Cortex of kidney (tissue), 1 donor: ENCODE data around the gene ANK2.
"Not testable (repeated sequence)": the region's sequence is repeated elsewhere in the genome, so short reads cannot be mapped to it uniquely, and the experiment has no call there.

Experiments
- DNase-seq: peaks from one replicate; lab custom pipeline; 2025; lab: John Stamatoyannopoulos, UW

ANK2 gene

DNA sequence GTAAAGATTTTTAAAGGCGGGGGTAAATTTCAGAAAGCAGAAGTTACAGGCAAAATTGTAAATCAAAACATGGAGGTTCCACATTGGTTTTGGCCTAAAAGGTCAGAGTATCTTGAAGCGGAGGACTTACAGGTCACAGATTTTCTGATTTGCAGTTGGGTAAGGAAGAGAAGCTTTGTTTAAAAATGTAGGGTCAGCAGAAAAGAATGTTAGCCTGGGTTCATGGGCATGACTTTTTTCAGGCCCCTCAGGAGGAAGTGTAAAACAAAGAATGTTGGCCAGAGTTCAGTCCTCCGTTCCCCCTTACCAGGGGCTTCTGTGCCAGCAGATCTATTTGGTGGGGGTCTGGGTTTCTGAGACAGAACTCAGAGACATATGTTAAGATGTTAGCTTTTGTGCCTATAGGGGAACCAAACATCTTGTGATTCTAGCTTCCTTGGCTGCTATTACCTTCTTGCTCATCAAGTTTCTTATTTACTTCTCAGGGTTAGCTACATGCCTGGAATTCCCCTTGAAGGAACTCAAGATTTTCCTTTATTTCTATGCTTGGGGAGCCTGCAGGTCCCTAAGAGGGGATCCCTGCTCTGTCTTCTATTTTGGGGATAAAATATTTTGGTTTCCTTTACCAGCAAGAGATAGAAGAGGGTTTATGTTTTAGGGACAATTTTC is 160.3 kb downstream of the ANK2 start:
- no peak for DNase-seq

DNA sequence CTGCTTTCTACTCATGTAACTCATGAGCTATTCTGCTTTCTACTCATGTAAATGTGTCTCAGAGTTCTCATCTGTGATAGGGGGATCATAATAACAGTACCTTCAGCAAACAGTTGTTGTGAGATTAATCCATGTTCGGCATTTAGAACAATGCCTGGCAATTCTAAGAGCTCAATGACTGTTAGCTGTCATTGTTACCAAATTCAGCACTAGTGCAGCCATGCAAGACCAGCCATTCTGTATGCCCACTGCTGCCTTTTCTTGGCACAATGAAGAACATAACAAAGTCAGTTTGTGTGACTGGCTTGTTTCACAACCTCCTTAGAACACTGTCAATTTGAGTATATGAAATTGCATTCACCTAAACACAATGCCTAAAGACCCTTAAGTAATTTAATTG is 163.2 kb downstream of the ANK2 start:
- no peak for DNase-seq

DNA sequence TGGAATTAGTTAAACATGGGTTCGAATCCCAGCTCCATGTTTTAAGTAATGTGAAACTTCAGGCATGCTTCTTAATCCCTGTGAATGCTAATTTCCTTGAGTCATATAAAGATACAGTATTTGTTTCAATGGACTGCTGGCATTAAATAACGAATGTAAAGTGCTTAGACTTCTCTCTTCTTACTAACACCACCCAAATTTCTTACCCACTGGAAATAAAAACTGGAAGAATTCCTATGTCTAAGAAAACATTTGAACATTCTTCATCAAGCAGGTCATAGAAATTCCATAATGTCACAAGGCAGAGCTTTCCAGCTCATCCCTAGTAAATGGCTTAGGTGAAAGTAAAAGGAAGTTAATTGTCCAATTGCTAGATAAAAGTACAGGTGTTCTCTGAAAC is 172.5 kb downstream of the ANK2 start:
- no peak for DNase-seq

DNA sequence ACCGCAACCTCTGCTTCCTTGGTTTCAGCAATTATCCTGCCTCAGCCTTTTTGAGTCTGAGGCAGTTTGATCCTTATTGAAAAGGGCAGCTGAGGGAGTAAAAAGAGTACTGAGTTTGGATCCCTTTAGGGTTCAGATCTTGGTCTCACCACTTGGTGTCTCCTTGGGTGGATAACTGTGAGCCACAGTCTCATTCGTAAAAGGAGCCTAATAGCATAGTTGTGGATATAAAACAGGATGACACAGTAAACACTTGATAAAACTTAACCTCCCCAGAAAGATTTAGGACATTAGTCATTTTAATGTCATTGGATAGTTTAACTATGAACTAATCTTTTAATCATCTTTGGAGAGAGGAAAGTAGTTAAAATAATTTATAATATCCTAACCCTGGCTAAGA is 173.0 kb downstream of the ANK2 start:
- no peak for DNase-seq

DNA sequence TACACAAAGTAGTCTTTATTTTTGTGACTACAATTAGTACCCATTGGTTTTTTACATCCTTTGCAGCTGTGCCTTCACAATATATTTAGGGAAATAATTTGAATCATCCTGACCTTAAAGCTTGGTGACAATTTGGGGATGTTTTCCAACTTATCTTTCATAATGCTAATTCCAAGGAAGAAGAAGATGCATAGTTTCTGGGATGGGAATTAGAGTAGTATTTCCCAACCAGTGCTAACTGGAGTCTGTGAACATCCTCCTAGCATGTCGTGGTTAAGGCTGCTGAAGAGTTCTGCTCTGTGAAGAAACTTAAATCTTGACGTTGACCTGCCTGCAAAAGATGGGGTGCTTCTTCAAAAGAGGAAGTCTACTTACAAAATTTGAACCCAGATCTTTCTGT is 173.5 kb downstream of the ANK2 start:
- no peak for DNase-seq

DNA sequence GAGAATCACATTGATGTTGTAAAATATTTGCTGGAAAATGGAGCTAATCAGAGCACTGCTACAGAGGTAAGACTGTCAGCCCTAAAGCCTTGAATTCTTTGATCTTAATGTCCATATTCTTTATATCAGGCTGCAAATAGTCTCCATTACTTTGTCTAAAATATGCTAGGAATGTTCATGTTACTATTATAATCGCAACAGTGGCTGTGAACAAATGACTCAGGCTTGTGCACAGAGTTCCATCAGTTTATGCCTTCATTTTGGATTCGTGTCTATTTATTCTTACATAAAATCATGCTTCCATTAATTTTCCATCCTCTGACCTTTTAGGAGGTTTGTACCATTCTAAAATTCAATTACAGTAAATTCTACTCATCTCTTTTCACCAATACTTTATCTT is 182.7 kb downstream of the ANK2 start:
- no peak for DNase-seq

DNA sequence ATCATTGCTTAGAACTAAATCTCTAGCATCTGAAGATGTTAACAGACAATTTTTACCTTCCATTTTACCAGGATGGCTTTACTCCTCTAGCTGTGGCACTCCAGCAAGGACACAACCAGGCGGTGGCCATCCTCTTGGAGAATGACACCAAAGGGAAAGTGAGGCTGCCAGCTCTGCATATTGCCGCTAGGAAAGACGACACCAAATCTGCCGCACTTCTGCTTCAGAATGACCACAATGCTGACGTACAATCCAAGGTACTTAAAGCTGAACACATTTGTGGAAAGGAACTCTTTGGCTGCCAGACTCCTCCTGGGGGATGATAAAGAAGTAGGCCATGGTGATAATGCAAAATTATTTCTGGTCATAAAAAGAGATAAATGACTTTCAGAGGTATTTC is 187.5 kb downstream of the ANK2 start:
- DNase-seq = no peak

DNA sequence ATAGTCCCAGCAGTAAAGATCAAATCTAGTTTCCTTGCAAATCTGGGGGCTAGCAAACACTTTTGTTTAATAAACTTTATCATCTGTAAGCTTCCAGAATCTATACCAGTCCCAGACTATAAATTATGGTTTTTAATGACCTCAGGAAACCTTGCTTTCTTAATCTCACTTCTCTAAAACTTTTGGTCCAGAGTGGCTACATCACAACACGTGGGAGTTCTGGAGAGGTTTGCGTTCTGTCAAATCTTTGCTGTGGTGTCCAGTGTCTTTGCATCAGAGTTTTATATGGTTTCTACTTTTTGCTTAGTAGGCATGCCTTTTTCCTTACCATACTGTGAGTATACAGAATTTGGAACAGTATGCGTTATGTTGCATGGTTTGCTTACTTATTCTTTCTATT is 193.9 kb downstream of the ANK2 start:
- no peak for DNase-seq

DNA sequence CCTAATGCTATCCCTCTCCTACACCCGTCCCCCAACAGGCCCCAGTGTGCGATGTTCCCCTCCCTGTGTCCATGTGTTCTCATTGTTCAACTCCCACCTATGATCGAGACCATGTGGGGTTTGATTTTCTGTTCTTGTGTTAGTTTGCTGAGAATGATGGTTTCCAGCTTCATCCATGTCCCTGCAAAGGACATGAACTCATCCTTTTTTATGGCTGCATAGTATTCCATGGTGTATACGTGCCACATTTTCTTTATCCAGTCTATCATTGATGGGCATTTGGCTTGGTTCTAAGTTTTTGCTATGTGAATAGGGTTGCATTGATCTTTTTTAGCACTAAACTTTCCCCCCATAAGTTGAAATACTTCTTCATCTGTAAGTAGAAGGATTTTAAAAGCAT is 195.3 kb downstream of the ANK2 start:
- not testable (repeated sequence) for DNase-seq

DNA sequence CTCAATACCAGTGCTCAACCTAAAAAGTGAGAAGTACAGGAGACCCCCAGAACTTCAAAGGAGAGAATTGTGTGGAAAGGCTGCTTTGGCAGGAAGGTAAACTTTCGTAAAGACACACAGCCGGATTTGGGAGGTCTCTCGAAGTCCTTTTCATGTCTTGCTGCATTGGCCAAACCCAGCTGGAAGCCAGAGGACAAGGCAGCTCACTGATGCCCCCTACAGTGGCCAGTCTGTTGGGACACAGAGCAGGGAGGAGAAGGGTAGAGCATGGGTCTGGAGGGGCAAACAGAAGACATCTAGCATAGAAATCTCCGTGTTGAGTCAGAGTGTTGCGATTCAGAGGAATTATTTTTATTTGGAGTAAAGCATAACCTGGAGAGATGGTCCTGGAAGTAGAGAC is 198.9 kb downstream of the ANK2 start:
- no peak for DNase-seq

DNA sequence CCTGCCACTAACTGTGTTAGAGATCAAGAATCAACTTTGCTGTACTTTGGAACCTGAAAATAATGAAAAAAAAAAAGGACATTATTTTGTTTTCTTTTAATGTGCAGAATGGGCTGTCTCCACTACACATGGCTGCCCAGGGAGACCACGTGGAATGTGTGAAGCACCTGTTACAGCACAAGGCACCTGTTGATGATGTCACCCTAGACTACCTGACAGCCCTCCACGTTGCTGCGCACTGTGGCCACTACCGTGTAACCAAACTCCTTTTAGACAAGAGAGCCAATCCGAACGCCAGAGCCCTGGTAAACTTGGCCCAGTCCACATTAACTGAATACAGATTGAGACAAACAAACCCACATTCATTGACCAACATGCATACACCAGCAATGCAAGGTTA is 206.2 kb downstream of the ANK2 start:
- no peak for DNase-seq

DNA sequence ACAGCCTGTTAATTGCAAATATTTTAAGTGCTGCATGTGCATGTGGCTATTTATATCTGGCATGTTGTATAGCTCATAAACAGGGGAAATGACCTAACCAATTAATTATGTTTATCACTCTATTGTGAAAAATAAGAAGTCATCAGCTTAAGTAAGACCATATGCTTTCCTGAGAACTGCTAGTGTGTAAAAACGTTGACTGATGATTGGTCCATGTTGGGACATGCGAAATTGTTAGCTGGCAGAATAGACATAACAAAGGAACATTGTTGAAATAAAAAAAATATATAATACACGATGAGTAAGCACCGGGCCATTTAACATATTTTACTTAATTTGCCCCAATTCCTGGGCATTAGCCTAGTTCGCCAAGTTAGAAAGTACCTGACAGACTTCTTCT is 207.5 kb downstream of the ANK2 start:
- DNase-seq = no peak

DNA sequence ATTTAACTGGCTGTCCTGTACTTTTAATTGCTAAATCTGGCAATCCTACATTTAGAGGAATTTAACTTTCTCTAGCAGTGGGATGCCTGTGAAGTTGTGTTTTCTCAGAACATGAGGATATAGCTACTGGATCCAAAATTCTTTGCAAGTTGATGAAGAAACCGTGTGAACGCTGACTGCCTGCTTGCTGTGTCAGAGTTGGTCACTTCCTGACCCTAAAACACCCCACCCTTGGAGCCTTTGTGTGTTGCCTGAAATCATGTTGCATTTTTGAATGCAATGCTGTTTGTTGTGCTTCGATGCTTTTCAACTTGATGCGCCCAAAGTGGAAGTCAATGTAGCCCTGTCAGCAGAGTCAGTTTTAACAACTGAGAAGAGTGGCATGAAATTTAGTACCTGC is 211.2 kb downstream of the ANK2 start:
- DNase-seq = no peak

DNA sequence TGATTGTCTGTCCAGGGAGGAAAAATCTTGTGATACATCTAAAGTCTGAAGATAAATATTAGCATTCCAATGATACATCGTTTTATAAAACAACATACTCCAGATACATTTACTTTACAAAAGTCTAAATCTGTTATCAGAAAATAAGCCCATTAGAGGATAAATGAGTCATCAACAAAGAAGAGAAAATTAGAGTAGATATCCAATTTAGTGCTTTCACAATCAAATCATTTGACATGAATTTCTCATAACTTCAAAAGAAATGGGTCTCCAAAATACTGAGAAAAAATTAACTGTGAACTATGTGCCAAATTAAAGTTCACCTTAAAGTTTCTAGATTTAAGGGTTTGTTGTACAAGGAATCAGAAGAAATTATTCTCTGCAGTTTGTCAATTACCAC is 213.8 kb downstream of the ANK2 start:
- DNase-seq = no peak

DNA sequence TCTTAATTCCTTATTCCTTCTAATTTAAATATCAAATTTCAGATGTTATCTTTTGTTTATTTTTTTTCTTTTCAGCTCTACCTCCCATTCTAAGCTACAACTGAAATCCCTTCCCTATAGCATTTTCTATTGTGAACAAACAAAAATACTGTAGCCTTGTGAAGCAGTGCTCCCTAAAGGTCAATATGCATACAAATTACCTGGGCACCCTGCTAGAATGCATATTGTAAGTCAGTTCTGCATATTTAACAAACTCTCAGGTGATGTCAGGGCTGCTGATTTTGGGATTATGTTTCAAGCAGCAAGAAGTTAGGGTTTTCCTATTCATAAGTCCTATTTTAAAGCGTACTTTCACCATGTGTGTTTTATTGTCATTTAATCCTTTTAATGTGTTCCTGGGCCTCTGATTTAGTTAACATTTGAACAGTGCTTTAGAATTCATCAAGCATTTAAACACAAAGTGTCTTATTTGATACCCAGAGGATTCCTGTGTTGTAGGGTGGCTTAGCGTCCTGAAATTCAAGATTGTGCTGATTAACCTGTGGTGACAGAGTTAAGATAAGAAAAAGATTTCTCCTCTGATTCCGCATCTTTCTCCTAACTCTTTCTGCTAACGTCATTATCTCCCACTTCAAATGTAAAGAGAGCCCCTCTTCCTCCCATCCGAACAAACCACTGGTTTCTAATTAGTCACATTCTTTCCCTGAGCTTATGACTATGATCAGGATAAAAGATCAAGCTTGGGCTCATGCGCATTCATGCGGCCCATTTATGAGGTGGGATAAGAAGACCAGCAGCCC is 221.3 kb downstream of the ANK2 start:
- no peak for DNase-seq

DNA sequence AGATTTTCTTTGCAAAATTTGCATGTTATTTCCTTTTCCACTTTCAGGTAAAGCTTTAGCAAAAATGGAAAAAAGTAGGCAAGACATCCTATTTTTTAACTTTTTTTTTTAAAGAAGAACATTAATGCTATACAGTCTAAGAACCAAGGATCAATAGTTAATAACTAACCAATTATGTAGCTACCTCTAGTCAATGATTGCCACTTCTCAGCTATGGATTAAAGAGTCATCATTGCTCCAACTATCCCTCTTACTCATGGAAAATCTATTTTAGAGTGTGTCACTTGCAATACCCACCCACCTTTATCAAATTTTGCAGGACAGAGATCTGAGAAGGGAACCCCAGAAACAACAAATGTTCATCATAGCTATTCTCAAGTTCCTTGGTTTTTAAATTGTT is 223.1 kb downstream of the ANK2 start:
- DNase-seq = no peak

DNA sequence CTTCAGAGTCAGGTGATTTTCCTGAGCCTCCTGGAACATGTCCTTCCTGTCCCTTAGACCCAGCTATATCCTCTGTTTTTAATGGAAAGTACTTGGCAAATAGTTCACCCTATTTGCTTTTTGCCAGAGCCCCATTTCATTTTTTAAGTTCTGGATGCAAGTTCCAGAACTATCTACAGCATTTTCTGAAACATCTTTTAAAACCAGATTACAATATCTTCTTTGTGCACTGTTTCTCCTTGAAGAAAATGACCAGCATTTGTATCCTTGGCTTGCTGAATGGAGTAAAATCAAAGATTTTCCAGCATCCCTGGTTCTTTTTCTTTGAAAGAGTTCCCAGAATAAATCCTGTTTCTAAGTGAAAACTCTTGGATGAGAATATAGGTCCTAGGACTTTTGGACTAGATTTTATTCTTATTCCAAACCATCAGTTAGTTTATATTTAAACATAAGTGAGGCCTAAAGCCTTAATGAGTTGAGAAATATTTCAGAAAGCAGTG is 224.3 kb downstream of the ANK2 start:
- no peak for DNase-seq

DNA sequence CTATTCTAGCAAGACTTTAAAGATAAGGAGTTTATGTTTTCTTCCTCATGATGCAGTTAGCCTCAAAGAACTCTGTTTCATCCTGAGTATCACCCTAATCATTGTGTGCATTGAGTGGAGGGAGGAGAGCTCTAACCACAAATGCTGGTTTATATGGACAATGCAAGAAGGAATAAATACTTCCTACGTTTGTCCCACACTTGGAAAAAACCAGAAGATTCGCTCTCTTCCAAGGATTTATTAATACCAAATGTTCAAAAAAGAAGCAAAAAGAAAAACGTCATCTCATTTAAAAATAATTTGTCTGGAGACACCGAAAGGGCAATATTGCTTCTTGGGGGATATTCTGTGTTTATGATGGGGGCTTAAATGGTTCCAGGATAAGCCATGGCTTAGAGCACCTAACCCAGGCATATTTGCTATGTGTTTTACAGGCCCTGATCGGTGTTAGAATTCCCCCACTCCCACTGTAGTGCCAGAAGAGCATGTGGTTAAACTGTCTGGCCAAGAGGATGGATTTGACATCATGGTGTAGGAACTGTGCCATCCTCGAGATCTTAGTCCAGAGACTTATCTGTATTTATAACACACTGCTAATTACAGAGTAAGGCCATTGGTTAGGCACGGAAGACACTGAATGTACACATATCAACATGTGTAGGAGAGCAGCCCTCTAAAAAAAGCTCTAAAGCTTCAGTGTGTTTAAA is 227.2 kb downstream of the ANK2 start:
- DNase-seq = no peak

DNA sequence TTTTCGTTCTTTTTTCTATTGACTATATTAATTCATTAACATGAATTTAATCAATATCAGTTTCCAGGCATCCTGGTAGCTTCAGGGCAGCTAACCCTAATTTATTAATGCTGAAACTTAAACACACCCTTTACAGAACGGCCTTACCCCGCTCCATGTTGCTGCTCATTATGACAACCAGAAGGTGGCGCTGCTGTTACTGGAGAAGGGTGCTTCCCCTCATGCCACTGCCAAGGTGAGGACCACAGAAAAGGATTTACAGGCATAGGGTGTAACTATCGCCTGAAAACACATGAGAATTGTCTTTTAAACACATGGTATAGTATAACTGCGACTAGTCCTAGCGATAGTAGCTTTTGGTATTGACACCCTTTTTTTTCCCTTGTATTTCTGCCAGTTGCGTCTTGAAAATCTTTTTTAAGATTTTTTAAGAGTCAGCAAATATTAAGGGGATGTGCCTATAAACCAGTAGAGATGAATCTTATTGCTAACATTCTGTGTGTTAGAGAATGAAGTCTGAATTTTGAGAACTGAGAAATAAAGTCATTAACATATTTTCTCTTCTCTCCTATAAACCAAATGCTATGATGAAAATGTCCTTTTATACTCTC is 229.0 kb downstream of the ANK2 start:
- DNase-seq = no peak

DNA sequence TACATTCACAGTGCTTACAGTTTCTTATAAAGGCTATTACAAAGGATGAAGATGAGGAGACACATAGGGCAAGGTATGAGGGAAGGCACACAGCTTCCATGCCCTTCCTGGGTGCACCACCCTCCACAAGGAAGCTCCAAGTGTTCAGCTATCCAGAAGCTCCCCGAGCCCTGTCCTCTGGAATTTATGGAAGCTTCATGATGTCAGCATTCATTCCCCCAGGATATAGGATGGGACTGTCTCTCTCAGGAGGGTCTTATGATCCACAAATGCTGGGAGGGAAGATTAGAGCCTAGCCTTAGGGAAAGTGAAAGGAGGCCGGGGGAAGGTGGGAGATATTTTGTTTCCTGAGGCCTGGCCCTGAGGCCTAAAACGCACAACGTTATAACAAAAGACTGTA is 236.0 kb downstream of the ANK2 start:
- DNase-seq = no peak

DNA sequence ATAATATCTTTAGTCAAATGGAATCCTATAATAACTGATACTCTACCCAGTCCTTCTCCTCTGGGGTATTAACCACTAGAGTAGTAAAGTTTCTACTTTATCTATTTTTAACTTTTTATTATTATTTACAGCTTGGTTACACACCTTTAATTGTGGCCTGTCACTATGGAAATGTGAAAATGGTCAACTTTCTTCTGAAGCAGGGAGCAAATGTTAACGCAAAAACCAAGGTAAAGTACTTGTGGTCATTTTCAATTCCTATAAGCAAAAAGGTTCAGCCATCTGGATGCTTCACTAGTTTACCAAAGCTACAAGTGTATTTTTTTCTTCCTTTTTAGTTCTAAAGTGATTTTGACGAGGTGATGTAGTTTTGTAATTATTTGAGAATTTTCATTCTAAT is 238.8 kb downstream of the ANK2 start:
- no peak for DNase-seq

DNA sequence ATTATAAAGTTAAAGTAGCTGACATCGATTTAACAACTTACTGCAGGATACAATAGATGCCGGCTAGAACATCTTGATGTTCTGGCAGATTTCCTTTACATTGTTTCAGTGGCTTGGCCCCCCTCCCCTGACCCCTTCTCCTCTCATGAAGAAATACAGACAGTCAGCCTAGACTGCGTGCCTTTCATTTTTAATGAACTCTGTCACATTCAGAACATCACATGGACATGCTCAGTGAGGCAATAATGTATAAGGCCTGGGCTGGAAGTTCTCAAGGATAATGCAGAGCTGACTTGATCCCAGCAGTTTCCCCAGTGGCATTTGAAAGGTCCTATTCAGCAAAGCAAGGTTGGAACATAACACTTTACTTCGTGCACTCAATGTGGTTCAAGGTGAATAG is 239.2 kb downstream of the ANK2 start:
- no peak for DNase-seq

DNA sequence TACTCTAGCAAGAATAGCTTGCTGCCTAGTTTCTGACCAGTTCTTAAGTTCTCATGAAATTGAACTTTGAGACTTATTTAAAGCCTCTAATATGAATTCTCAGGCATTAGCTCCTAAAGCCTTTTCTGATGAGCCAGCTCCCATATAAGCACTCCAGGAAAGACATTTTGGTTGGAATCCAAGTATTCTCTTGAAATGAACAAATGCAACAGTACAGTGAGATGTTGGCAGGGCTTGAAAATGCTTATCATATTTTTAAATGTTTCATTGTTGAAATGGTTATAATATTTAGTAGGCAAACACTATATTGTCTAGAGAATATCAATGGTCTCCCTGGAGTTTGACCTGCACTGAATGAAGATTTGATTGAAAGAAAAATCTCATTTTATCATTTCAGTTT is 240.3 kb downstream of the ANK2 start:
- no peak for DNase-seq
